K562 (cell line): ENCODE results near the gene GUK1. TPM values are rescaled to one million over a fixed set of nuclear protein-coding genes. Genes with fewer than 3 reads are reported as not detected.
A peak's percentile ranks its signal among the peaks of the same experiment; 100 is the strongest.

Experiments
- BDP1 ChIP-seq: IDR thresholded peaks from 3 replicates; pipeline ENCODE4 v1.6.1; 2011; ENCODE audit not compliant: insufficient read length, insufficient read depth
- ESRRB ChIP-seq: fragments of 250-450 bp; sonication (Bioruptor Pico); IDR thresholded peaks from 2 replicates; pipeline ENCODE4 v1.5.0; 2020; ENCODE audit warnings: mild to moderate bottlenecking, moderate library complexity, borderline replicate concordance
- KDM4B ChIP-seq, 2 experiments: fragments of 450-650 bp in 1 of 2; sonication (generic) in 1 of 2; IDR thresholded peaks; 2 replicates each; pipeline ENCODE4 v1.6.1; 2016 to 2017; ENCODE audit warnings: borderline replicate concordance in 2 of 2, antibody characterized with exemption in 1 of 2, low read depth in 1 of 2, mild to moderate bottlenecking in 1 of 2
- MEF2D ChIP-seq: conservative IDR thresholded peaks from 2 replicates; pipeline ENCODE4 v1.6.1; 2016; ENCODE audit warnings: low read depth, missing genetic modification characterization, missing compliant biosample characterization
- NCOA1 ChIP-seq: fragments of 450-650 bp; IDR thresholded peaks from 2 replicates; pipeline ENCODE4 v1.6.1; 2016; ENCODE audit warnings: low read depth
- RAD21 ChIP-seq, 2 experiments: fragments of 250-450 bp in 1 of 2; fragments of 450-650 bp in 1 of 2; sonication (Bioruptor Pico) in 1 of 2; formaldehyde crosslinking in 1 of 2; IDR thresholded peaks in 1 of 2; conservative IDR thresholded peaks in 1 of 2; 2 replicates each; pipeline versions ENCODE4 v1.4.0 to v1.8.0; 2020 to 2022; ENCODE audit warnings: mild to moderate bottlenecking in 2 of 2, moderate library complexity in 1 of 2
- TARDBP ChIP-seq: fragments of 450-650 bp; IDR thresholded peaks from 2 replicates; pipeline ENCODE4 v1.6.1; 2016
- TCF7L2 ChIP-seq: fragments of 150-350 bp; IDR thresholded peaks from 2 replicates; pipeline ENCODE4 v1.6.1; 2016; ENCODE audit warnings: low read depth, mild to moderate bottlenecking, low read length, moderate library complexity
- TCFL5 ChIP-seq: fragments of 250-450 bp; sonication (Bioruptor Pico); conservative IDR thresholded peaks from 2 replicates; pipeline ENCODE4 v1.6.1; 2021; ENCODE audit warnings: mild to moderate bottlenecking, moderate library complexity, matching md5 sums
- TEAD2 ChIP-seq: fragments of 450-650 bp; IDR thresholded peaks from 2 replicates; pipeline ENCODE4 v1.6.1; 2016; ENCODE audit warnings: missing genetic modification characterization, control low read depth, missing compliant biosample characterization
- TRIM25 ChIP-seq: fragments of 450-650 bp; IDR thresholded peaks from 2 replicates; pipeline ENCODE4 v1.7.0; 2016; ENCODE audit warnings: borderline replicate concordance
- XRCC4 ChIP-seq: IDR thresholded peaks from one replicate; pipeline ENCODE4 v1.6.1; 2011; ENCODE audit not compliant: insufficient read depth, insufficient read length; ENCODE audit errors: extremely low read depth
- ZBTB43 ChIP-seq: sonication (generic); formaldehyde crosslinking; IDR thresholded peaks from 2 replicates; pipeline ENCODE4 v1.8.0; 2023; ENCODE audit warnings: mild to moderate bottlenecking, missing genetic modification reagents
- ZNF134 ChIP-seq: fragments of 250-450 bp; sonication (Bioruptor Pico); conservative IDR thresholded peaks from 2 replicates; pipeline ENCODE4 v1.4.0; 2020
- ZNF165 ChIP-seq: fragments of 250-450 bp; sonication (Bioruptor Pico); IDR thresholded peaks from 2 replicates; pipeline ENCODE4 v1.4.0; 2020; ENCODE audit warnings: borderline replicate concordance
- ZNF212 ChIP-seq: fragments of 450-650 bp; formaldehyde crosslinking; IDR thresholded peaks from 2 replicates; pipeline ENCODE4 v1.4.0; 2020; ENCODE audit warnings: mild to moderate bottlenecking
- ZNF23 ChIP-seq: fragments of 250-450 bp; sonication (Bioruptor Pico); IDR thresholded peaks from 2 replicates; pipeline ENCODE4 v1.4.0; 2020; ENCODE audit warnings: mild to moderate bottlenecking
- ZNF354B ChIP-seq: fragments of 250-450 bp; sonication (Bioruptor Pico); IDR thresholded peaks from 2 replicates; pipeline ENCODE4 v1.4.0; 2020
- ZNF384 ChIP-seq: IDR thresholded peaks from 2 replicates; pipeline ENCODE4 v1.6.1; 2012; ENCODE audit warnings: low read depth, low read length, improper control_type of control experiment
- ZNF785 ChIP-seq: fragments of 250-450 bp; sonication (Bioruptor Pico); IDR thresholded peaks from 2 replicates; pipeline ENCODE4 v1.4.0; 2020; ENCODE audit warnings: mild to moderate bottlenecking
- polyA plus RNA-seq, 8 experiments: library from polyadenylated mRNA; depleted of rRNA in 4 of 8; stranded (reverse) in 5 of 8; unstranded in 3 of 8; fragments of >200 nt; fragmentation: Nextera tagmentation in 2 of 8; fragmentation: Illumina TruSeq in 1 of 8; extraction: Ambion mirVana in 2 of 8; extraction: Trizol in 1 of 8; gene quantifications; 2 replicates each; pipeline versions ENCODE4 v1.2.1 to v1.2.3, GENCODE V29; 2011 to 2014; ENCODE audit warnings: inconsistent platforms in 1 of 8, missing spikeins in 1 of 8
- total RNA-seq, 7 experiments: library from RNA; depleted of rRNA in 6 of 7; stranded (reverse); fragments of >200 nt in 6 of 7; fragmentation: Illumina TruSeq in 2 of 7; extraction: Trizol in 2 of 7; gene quantifications; 2 replicates each; pipeline versions ENCODE4 v1.2.1 to v1.2.3, GENCODE V29; 2011 to 2021; ENCODE audit warnings: low replicate concordance in 1 of 7
- TF ChIP-seq, protein P1 (sequence below): fragments of 250-450 bp; sonication (Bioruptor Pico); IDR thresholded peaks from 2 replicates; pipeline ENCODE4 v1.5.0; 2022; ENCODE audit warnings: mild to moderate bottlenecking
- TF ChIP-seq, protein P2 (sequence below): fragments of 250-450 bp; sonication (Bioruptor Pico); IDR thresholded peaks from 2 replicates; pipeline ENCODE4 v1.5.0; 2020; ENCODE audit warnings: mild to moderate bottlenecking

The GUK1 gene
- total and polyA plus RNA-seq, 9 of the 15 experiments (the other 6 are each of a cell fraction or from before 2014, with no cell fraction given): 7.0 to 331 (median 132) TPM

GRCh38 chr1:228109073-228109961 is 30.8 kb upstream of the GUK1 start, which contains the start of gene MRPL55 (continued):
- no peak for TF ChIP-seq ZNF785 (CRISPR knock-in tag)
- TF ChIP-seq MEF2D: no peak
- no peak; the same call in none of the 2 replicates for TF ChIP-seq ZNF384
- TF ChIP-seq KDM4B (IDR thresholded peaks at IDR 0.05; ENCODE audit: borderline replicate concordance in 2 of 2, low read depth in 1 of 2): 0 out of 4 replicates have a peak, but pooled peaks of 1 of the 2 experiments have one; percentile 17
- TF ChIP-seq TEAD2 (tag): no peak
- TF ChIP-seq ZNF354B (CRISPR knock-in tag): no peak
- no peak for TF ChIP-seq ZNF23 (CRISPR knock-in tag)
- TF ChIP-seq BDP1: no peak
- TF ChIP-seq, protein P1, sequence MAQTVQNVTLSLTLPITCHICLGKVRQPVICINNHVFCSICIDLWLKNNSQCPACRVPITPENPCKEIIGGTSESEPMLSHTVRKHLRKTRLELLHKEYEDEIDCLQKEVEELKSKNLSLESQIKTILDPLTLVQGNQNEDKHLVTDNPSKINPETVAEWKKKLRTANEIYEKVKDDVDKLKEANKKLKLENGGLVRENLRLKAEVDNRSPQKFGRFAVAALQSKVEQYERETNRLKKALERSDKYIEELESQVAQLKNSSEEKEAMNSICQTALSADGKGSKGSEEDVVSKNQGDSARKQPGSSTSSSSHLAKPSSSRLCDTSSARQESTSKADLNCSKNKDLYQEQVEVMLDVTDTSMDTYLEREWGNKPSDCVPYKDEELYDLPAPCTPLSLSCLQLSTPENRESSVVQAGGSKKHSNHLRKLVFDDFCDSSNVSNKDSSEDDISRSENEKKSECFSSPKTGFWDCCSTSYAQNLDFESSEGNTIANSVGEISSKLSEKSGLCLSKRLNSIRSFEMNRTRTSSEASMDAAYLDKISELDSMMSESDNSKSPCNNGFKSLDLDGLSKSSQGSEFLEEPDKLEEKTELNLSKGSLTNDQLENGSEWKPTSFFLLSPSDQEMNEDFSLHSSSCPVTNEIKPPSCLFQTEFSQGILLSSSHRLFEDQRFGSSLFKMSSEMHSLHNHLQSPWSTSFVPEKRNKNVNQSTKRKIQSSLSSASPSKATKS: no peak
- TF ChIP-seq ZNF165: 0 out of 2 replicates have a peak, but pooled peaks have one; percentile 70
- TF ChIP-seq TARDBP: 0 out of 2 replicates have a peak, but pooled peaks have one; percentile 71
- no peak for TF ChIP-seq ESRRB
- no peak for TF ChIP-seq NCOA1
- TF ChIP-seq, protein P2, sequence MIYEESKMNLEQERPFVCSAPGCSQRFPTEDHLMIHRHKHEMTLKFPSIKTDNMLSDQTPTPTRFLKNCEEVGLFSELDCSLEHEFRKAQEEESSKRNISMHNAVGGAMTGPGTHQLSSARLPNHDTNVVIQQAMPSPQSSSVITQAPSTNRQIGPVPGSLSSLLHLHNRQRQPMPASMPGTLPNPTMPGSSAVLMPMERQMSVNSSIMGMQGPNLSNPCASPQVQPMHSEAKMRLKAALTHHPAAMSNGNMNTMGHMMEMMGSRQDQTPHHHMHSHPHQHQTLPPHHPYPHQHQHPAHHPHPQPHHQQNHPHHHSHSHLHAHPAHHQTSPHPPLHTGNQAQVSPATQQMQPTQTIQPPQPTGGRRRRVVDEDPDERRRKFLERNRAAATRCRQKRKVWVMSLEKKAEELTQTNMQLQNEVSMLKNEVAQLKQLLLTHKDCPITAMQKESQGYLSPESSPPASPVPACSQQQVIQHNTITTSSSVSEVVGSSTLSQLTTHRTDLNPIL (CRISPR knock-in tag): no peak
- TF ChIP-seq XRCC4: no peak
- no peak; the same call in 1 of the 2 replicates for TF ChIP-seq ZBTB43
- no peak for TF ChIP-seq ZNF134 (CRISPR knock-in tag)
- no peak for TF ChIP-seq TCF7L2
- TF ChIP-seq ZNF212 (CRISPR knock-in tag): no peak
- TF ChIP-seq TRIM25: no peak
- TF ChIP-seq RAD21 (CRISPR knock-in tag; conservative IDR thresholded peaks at IDR 0.05 in 1 of 2, IDR thresholded peaks at IDR 0.05 in 1 of 2): no peak
- TF ChIP-seq TCFL5: no peak
